Karpas-422 (cell line): ENCODE data around the gene COCH. TPM values are rescaled to one million over a fixed set of nuclear protein-coding genes. Genes with fewer than 3 reads are reported as not detected.

ENCODE experiments used
- DNase-seq: peaks from one replicate; pipeline ENCODE4 v3.0.0-alpha.2; 2015
- H2AFZ ChIP-seq: fragments of 200-600 bp; sonication (generic); 2 replicates; pipeline ENCODE4 v1.6.1; 2014; ENCODE audit warnings: antibody characterized with exemption, low read length, mixed read lengths
- H3K27ac ChIP-seq: fragments of 200-600 bp; sonication (generic); 2 replicates; pipeline ENCODE4 v1.5.1; 2014; ENCODE audit warnings: mild to moderate bottlenecking, low read length, moderate library complexity
- H3K27me3 ChIP-seq: fragments of 200-600 bp; sonication (generic); 2 replicates; pipeline ENCODE4 v1.6.1; 2014; ENCODE audit warnings: low read length, mixed read lengths
- H3K36me3 ChIP-seq: fragments of 200-600 bp; sonication (generic); 2 replicates; pipeline ENCODE4 v1.6.1; 2014; ENCODE audit warnings: low read length, mixed read lengths; ENCODE audit not compliant: insufficient read depth
- H3K4me1 ChIP-seq: fragments of 200-600 bp; sonication (generic); 2 replicates; pipeline ENCODE4 v1.6.1; 2014; ENCODE audit warnings: mild to moderate bottlenecking, low read length, mixed read lengths
- H3K4me2 ChIP-seq: fragments of 200-600 bp; sonication (generic); 2 replicates; pipeline ENCODE4 v1.6.1; 2014; ENCODE audit warnings: low read length, low read depth, mild to moderate bottlenecking; ENCODE audit not compliant: poor library complexity, severe bottlenecking
- H3K4me3 ChIP-seq: fragments of 200-600 bp; sonication (generic); 2 replicates; pipeline ENCODE4 v1.5.1; 2014; ENCODE audit warnings: mild to moderate bottlenecking, antibody characterized with exemption, low read length, mixed read lengths
- H3K79me2 ChIP-seq: fragments of 200-600 bp; sonication (generic); 2 replicates; pipeline ENCODE4 v1.6.1; 2014; ENCODE audit warnings: mild to moderate bottlenecking, low read length, mixed read lengths
- H3K9ac ChIP-seq: fragments of 200-600 bp; sonication (generic); 2 replicates; pipeline ENCODE4 v1.6.0; 2014; ENCODE audit warnings: low read length
- H3K9me2 ChIP-seq: fragments of 200-600 bp; sonication (generic), shearing (Covaris generic); replicated peaks from 2 replicates; pipeline ENCODE4 v1.6.0; 2014; ENCODE audit warnings: mild to moderate bottlenecking, low read length, moderate library complexity; ENCODE audit not compliant: insufficient read depth
- H3K9me3 ChIP-seq: fragments of 300-700, 200-600 bp; sonication (generic); 2 replicates; pipeline ENCODE4 v1.6.1; 2014; ENCODE audit warnings: low read length, mixed read lengths
- H4K20me1 ChIP-seq: fragments of 200-600 bp; sonication (generic); 2 replicates; pipeline ENCODE4 v1.6.1; 2014; ENCODE audit warnings: mild to moderate bottlenecking, antibody characterized with exemption, low read length, low read depth; ENCODE audit not compliant: insufficient read depth
- total RNA-seq: library from RNA; depleted of rRNA; stranded (reverse); fragments of >200 nt; shearing (Covaris generic); gene quantifications from 2 replicates; pipeline ENCODE4 v1.2.3, GENCODE V29; 2014; ENCODE audit warnings: low replicate concordance; rRNA removed

The COCH gene
- total RNA-seq: 26.5 and 33.7 TPM in 2 replicates

DNA sequence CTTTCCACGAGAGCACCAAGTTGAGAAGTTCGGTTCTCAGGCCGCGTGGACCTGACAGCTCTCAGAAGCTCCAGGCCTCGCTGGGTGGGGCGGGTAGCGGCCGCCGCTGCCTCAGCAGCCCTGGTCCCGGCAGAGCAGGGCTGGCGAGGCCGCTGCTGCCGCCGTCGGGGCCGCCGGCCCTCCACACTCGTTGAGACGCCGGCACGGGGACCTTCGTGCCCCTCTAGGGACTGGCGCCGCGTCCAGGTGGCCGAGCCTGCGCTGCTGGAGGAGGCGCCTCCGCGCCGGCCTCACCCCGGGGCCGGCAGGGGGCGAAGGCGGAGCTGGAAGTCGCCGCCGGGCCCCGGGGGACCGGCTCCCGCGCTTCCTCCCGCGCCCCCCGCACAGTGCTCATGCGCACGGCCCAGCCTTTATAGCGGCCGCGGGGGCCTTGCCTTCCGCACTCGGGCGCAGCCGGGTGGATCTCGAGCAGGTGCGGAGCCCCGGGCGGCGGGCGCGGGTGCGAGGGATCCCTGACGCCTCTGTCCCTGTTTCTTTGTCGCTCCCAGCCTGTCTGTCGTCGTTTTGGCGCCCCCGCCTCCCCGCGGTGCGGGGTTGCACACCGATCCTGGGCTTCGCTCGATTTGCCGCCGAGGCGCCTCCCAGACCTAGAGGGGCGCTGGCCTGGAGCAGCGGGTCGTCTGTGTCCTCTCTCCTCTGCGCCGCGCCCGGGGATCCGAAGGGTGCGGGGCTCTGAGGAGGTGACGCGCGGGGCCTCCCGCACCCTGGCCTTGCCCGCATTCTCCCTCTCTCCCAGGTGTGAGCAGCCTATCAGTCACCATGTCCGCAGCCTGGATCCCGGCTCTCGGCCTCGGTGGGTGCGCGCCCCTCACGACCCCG, at the start of gene COCH:
Gene COCH, plus strand, starts transcription at position 440 of the 879 bp plus-strand sequence. Its CDS starts 380 bp downstream, at position 820.
- H4K20me1 ChIP-seq: no peaks in the 10 kb centered on the region
- H3K36me3 ChIP-seq: no peaks in the 10 kb centered on the region
- peak within 1 kb of the TSS; percentile 75 for H3K4me2 ChIP-seq
- peak within 1 kb of the TSS; percentile 69 for H3K9ac ChIP-seq
- H3K79me2 ChIP-seq: peaks cover 10% of the 10 kb centered on the region; the same call in 1 of the 2 replicates
- DNase-seq: peak; percentile 86
- H3K9me3 ChIP-seq: no peaks in the 10 kb centered on the region
- peak within 1 kb of the TSS; percentile 37; the same call in 1 of the 2 replicates for H2AFZ ChIP-seq
- H3K27me3 ChIP-seq: no peaks in the 10 kb centered on the region
- H3K9me2 ChIP-seq: no peaks in the 10 kb centered on the region
- no peak within 1 kb of the TSS for H3K27ac ChIP-seq
- H3K4me3 ChIP-seq: peak within 1 kb of the TSS; percentile 66
- peaks cover 26% of the 10 kb centered on the region for H3K4me1 ChIP-seq

DNA sequence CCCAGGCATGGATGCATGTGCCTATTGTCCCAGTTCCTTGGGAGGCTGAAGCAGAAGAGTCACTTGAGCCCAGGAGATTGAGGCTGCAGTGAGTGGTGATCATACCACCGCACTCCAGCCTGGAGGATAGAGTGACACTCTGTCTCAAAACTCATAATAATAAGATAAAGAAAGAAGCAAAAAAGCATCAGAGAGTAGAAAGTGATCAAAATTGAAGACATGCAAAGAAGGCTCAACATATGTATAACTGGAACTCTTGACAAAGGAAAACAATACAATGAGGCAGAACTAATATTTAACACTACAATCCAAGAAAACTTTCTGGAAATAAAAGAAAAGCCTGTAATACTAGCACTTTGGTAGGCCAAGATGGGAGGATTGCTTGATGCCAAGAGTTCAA, 48.3 kb upstream of the COCH start:
- Histone ChIP-seq H3K4me2 (no peak overlapping the region), H3K79me2 (no peaks in the 10 kb centered on the region), H3K4me1 (no peaks in the 10 kb centered on the region), H3K27me3 (no peaks in the 10 kb centered on the region), H2AFZ (no peak overlapping the region), H3K27ac (no peak overlapping the region), H3K36me3 (no peaks in the 10 kb centered on the region), H3K9me2 (no peaks in the 10 kb centered on the region), H4K20me1 (no peaks in the 10 kb centered on the region), H3K9ac (no peak overlapping the region), H3K4me3 (no peak overlapping the region), H3K9me3 (no peaks in the 10 kb centered on the region)
- DNase-seq: no peak

DNA sequence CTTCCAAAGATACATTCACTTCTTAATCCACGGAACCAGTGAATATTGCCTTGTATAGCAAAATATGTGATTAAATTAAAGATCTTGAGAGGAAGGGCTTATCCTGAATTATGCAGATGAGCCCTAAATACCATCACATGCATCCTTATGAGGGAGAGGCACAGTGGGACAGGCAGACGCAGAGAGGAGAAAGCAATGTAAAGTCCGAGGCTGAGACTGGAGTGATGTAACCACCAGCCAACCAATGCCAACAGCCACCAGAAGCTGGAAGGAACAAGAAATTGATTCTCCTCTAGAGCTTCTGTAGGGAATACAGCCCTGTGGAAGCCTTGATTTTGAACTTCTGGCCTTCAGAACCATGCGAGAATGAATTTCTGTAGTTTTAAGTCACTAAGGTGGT, 44.5 kb upstream of the COCH start:
- Histone ChIP-seq H3K9me3 (peaks cover 6% of the 10 kb centered on the region; the same call in 1 of the 2 replicates), H3K4me2 (no peak overlapping the region), H3K9me2 (no peaks in the 10 kb centered on the region), H4K20me1 (no peaks in the 10 kb centered on the region), H3K27ac (no peak overlapping the region), H2AFZ (no peak overlapping the region), H3K9ac (no peak overlapping the region), H3K4me1 (no peaks in the 10 kb centered on the region), H3K79me2 (no peaks in the 10 kb centered on the region), H3K4me3 (no peak overlapping the region), H3K36me3 (no peaks in the 10 kb centered on the region), H3K27me3 (no peaks in the 10 kb centered on the region)
- no peak for DNase-seq

DNA sequence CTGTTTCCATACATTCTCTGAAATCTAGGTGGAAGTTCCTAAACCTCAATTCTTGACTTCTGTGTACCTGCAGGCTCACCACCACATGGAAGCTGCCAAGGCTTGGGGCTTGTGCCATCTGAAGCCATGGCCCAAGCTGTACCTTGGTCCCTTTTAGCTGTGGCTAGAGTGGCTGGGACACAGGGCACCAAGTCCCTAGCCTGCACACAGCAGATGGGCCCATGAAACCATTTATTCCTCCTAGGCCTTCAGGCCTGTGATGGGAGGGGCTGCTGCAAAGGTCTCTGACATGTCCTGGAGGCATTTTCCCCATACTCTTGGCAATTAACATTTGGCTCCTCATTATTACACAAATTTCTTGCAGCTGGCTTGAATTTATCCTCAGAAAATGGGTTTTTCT, 40.0 kb upstream of the COCH start:
- Histone ChIP-seq H3K79me2 (no peaks in the 10 kb centered on the region), H3K36me3 (no peaks in the 10 kb centered on the region), H3K4me2 (no peak overlapping the region), H2AFZ (no peak overlapping the region), H3K27ac (no peak overlapping the region), H3K9me2 (no peaks in the 10 kb centered on the region), H3K4me1 (no peaks in the 10 kb centered on the region), H3K27me3 (no peaks in the 10 kb centered on the region), H3K9me3 (peaks cover 6% of the 10 kb centered on the region; the same call in 1 of the 2 replicates), H3K9ac (no peak overlapping the region), H4K20me1 (no peaks in the 10 kb centered on the region), H3K4me3 (no peak overlapping the region)
- no peak for DNase-seq

DNA sequence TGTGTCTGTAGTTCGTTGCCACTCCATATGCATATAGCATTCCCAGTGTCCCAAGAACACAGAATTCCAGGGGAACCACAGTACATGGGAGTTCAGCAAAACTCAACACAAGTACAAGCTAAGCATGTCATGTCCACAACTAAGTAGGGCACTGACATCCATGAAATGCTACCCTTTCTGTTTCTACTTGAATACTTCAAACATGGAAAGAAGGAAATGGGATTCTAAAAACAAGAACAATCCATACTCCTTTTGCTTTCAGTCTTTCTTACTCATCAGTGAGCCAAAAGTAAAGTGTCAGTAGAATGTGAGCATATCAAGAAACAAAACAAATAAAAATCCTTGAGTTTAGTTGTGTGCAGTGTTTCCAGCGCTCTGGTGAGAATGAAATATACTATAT, 36.0 kb upstream of the COCH start:
- peaks cover 6% of the 10 kb centered on the region; the same call in 1 of the 2 replicates for H3K9me3 ChIP-seq
- H3K36me3 ChIP-seq: no peaks in the 10 kb centered on the region
- no peak overlapping the region for H3K4me2 ChIP-seq
- no peak overlapping the region for H3K27ac ChIP-seq
- no peaks in the 10 kb centered on the region for H3K27me3 ChIP-seq
- H4K20me1 ChIP-seq: no peaks in the 10 kb centered on the region
- H2AFZ ChIP-seq: no peak overlapping the region
- no peak for DNase-seq
- H3K4me1 ChIP-seq: no peaks in the 10 kb centered on the region
- H3K9ac ChIP-seq: no peak overlapping the region
- no peak overlapping the region for H3K4me3 ChIP-seq
- H3K9me2 ChIP-seq: no peaks in the 10 kb centered on the region
- no peaks in the 10 kb centered on the region for H3K79me2 ChIP-seq

DNA sequence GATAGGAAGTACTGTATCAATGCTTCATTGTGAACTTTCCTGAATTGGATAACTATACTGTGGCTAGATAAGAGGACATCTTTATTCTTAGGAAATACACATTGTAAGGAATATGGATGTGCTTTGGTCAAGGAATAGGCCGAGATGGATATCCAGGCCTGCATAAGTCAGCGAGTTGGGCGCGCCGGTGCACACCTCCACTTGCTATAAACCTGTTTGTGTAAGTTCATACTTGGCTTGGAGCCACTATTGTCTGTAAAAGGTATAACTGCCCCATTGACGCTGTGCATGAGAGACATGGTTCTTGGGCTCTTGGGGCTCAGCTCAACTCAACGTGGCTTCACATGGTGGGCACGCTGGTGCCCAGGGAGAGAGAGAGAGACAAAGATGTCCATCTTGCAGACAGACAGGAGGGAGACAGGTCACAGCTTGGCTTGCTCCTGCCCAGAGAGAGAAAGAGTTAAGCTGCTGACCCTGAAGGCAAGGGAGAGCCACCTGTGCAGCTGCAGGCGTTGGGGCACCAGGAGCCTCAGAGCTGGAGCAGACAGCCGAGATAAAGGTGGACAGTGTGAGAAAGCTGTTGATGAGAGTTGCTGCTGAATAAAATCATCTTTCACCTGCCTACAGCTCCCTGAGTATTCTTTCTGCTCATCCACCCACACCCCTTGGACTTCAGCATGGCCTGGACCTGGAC, 34.1 kb upstream of the COCH start:
- Histone ChIP-seq H3K27ac (no peak overlapping the region), H3K9me3 (no peaks in the 10 kb centered on the region)

DNA sequence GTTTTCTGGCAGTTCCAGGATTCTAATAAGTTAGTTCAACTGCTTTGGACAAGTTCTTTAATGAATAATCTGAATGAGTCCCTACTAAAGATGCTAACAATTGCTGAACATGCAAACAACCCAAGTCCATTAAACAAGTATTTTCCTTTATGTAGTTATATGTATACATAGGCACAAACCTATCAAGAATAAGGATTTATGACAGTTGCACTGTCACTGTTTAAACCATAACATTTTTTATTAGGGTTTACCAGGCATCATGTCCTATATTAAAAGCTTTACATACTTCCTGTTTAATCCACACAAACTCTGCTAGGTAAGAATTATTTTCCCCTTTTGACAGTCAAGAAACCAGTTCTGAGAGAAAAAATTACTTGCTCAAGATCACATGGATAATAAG, 31.9 kb upstream of the COCH start:
- H4K20me1 ChIP-seq: no peaks in the 10 kb centered on the region
- no peaks in the 10 kb centered on the region for H3K36me3 ChIP-seq
- H3K27ac ChIP-seq: no peak overlapping the region
- no peaks in the 10 kb centered on the region for H3K4me1 ChIP-seq
- no peak overlapping the region for H3K9ac ChIP-seq
- H3K79me2 ChIP-seq: no peaks in the 10 kb centered on the region
- H2AFZ ChIP-seq: no peak overlapping the region
- no peak for DNase-seq
- H3K4me3 ChIP-seq: no peak overlapping the region
- H3K4me2 ChIP-seq: no peak overlapping the region
- no peaks in the 10 kb centered on the region for H3K9me2 ChIP-seq
- H3K27me3 ChIP-seq: no peaks in the 10 kb centered on the region
- H3K9me3 ChIP-seq: no peaks in the 10 kb centered on the region

More for the DNA sequence above, 34.1 kb upstream of the COCH start:
- Histone ChIP-seq H2AFZ (no peak overlapping the region), H3K36me3 (no peaks in the 10 kb centered on the region), H3K4me1 (no peaks in the 10 kb centered on the region), H3K4me2 (no peak overlapping the region), H3K4me3 (no peak overlapping the region), H3K9me2 (no peaks in the 10 kb centered on the region), H4K20me1 (no peaks in the 10 kb centered on the region), H3K9ac (no peak overlapping the region), H3K79me2 (no peaks in the 10 kb centered on the region), H3K27me3 (no peaks in the 10 kb centered on the region)
- no peak for DNase-seq
